ENCODE measurements around the gene ARHGEF7. TPM values are rescaled to one million over a fixed set of nuclear protein-coding genes. Genes with fewer than 3 reads are reported as not detected.

ARHGEF7 gene
- total and polyA plus RNA-seq, 2 experiments from 2014 or later: 23.6 to 58.9 TPM

GRCh38 chr13:111249637-111250360, 134.7 kb downstream of the ARHGEF7 start:
- H3K27ac ChIP-seq (ENCODE audit: low read depth): no peak overlapping the region

More at GRCh38 chr13:111249637-111250360, 134.7 kb downstream of the ARHGEF7 start:
- peaks cover 3% of the 10 kb centered on the region for H3K27me3 Mint-ChIP-seq (ENCODE audit: insufficient read depth, low read depth, poor library complexity)
- H3K4me3 Mint-ChIP-seq: no peak overlapping the region
- H2AFZ ChIP-seq: no peak overlapping the region
- H3K36me3 ChIP-seq (ENCODE audit: insufficient read depth): peaks cover 16% of the 10 kb centered on the region; the same call in 1 of the 2 replicates
- H3K4me1 ChIP-seq (ENCODE audit: insufficient read depth): no peaks in the 10 kb centered on the region
- H3K4me3 ChIP-seq: no peak overlapping the region
- TF ChIP-seq EZH2phosphoT487 (IDR thresholded peaks at IDR 0.05; ENCODE audit: unreplicated experiment) (no peak), JUNB (IDR thresholded peaks at IDR 0.05; ENCODE audit: unreplicated experiment) (no peak), STAT1 (IDR thresholded peaks at IDR 0.05; ENCODE audit: unreplicated experiment) (no peak), POLR2AphosphoS5 (IDR thresholded peaks at IDR 0.05; ENCODE audit: low read depth) (no peak), REST (IDR thresholded peaks at IDR 0.05; ENCODE audit: unreplicated experiment) (no peak), ZNF331 (CRISPR knock-in tag; IDR thresholded peaks at IDR 0.05; ENCODE audit: low read depth) (no peak), CREB1 (CRISPR knock-in tag; IDR thresholded peaks at IDR 0.05; ENCODE audit: low read depth) (no peak), ZNF114 (CRISPR knock-in tag; IDR thresholded peaks at IDR 0.05) (no peak), EZH2 (IDR thresholded peaks at IDR 0.05; ENCODE audit: low read depth, unreplicated experiment) (no peak), NANOG (IDR thresholded peaks at IDR 0.05; ENCODE audit: borderline replicate concordance) (no peak)
- TF ChIP-seq, protein P1, sequence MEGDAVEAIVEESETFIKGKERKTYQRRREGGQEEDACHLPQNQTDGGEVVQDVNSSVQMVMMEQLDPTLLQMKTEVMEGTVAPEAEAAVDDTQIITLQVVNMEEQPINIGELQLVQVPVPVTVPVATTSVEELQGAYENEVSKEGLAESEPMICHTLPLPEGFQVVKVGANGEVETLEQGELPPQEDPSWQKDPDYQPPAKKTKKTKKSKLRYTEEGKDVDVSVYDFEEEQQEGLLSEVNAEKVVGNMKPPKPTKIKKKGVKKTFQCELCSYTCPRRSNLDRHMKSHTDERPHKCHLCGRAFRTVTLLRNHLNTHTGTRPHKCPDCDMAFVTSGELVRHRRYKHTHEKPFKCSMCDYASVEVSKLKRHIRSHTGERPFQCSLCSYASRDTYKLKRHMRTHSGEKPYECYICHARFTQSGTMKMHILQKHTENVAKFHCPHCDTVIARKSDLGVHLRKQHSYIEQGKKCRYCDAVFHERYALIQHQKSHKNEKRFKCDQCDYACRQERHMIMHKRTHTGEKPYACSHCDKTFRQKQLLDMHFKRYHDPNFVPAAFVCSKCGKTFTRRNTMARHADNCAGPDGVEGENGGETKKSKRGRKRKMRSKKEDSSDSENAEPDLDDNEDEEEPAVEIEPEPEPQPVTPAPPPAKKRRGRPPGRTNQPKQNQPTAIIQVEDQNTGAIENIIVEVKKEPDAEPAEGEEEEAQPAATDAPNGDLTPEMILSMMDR (conservative IDR thresholded peaks at IDR 0.05; ENCODE audit: low read depth in 2 of 2): no peak
- TF ChIP-seq, protein P2, sequence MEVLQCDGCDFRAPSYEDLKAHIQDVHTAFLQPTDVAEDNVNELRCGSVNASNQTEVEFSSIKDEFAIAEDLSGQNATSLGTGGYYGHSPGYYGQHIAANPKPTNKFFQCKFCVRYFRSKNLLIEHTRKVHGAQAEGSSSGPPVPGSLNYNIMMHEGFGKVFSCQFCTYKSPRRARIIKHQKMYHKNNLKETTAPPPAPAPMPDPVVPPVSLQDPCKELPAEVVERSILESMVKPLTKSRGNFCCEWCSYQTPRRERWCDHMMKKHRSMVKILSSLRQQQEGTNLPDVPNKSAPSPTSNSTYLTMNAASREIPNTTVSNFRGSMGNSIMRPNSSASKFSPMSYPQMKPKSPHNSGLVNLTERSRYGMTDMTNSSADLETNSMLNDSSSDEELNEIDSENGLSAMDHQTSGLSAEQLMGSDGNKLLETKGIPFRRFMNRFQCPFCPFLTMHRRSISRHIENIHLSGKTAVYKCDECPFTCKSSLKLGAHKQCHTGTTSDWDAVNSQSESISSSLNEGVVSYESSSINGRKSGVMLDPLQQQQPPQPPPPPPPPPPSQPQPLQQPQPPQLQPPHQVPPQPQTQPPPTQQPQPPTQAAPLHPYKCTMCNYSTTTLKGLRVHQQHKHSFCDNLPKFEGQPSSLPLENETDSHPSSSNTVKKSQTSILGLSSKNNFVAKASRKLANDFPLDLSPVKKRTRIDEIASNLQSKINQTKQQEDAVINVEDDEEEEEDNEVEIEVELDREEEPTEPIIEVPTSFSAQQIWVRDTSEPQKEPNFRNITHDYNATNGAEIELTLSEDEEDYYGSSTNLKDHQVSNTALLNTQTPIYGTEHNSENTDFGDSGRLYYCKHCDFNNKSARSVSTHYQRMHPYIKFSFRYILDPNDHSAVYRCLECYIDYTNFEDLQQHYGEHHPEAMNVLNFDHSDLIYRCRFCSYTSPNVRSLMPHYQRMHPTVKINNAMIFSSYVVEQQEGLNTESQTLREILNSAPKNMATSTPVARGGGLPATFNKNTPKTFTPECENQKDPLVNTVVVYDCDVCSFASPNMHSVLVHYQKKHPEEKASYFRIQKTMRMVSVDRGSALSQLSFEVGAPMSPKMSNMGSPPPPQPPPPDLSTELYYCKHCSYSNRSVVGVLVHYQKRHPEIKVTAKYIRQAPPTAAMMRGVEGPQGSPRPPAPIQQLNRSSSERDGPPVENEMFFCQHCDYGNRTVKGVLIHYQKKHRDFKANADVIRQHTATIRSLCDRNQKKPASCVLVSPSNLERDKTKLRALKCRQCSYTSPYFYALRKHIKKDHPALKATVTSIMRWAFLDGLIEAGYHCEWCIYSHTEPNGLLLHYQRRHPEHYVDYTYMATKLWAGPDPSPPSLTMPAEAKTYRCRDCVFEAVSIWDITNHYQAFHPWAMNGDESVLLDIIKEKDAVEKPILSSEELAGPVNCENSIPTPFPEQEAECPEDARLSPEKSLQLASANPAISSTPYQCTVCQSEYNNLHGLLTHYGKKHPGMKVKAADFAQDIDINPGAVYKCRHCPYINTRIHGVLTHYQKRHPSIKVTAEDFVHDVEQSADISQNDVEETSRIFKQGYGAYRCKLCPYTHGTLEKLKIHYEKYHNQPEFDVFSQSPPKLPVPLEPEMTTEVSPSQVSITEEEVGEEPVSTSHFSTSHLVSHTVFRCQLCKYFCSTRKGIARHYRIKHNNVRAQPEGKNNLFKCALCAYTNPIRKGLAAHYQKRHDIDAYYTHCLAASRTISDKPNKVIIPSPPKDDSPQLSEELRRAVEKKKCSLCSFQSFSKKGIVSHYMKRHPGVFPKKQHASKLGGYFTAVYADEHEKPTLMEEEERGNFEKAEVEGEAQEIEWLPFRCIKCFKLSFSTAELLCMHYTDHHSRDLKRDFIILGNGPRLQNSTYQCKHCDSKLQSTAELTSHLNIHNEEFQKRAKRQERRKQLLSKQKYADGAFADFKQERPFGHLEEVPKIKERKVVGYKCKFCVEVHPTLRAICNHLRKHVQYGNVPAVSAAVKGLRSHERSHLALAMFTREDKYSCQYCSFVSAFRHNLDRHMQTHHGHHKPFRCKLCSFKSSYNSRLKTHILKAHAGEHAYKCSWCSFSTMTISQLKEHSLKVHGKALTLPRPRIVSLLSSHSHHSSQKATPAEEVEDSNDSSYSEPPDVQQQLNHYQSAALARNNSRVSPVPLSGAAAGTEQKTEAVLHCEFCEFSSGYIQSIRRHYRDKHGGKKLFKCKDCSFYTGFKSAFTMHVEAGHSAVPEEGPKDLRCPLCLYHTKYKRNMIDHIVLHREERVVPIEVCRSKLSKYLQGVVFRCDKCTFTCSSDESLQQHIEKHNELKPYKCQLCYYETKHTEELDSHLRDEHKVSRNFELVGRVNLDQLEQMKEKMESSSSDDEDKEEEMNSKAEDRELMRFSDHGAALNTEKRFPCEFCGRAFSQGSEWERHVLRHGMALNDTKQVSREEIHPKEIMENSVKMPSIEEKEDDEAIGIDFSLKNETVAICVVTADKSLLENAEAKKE (CRISPR knock-in tag; IDR thresholded peaks at IDR 0.05): no peak
- TF ChIP-seq, protein P3, sequence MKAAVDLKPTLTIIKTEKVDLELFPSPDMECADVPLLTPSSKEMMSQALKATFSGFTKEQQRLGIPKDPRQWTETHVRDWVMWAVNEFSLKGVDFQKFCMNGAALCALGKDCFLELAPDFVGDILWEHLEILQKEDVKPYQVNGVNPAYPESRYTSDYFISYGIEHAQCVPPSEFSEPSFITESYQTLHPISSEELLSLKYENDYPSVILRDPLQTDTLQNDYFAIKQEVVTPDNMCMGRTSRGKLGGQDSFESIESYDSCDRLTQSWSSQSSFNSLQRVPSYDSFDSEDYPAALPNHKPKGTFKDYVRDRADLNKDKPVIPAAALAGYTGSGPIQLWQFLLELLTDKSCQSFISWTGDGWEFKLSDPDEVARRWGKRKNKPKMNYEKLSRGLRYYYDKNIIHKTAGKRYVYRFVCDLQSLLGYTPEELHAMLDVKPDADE (IDR thresholded peaks at IDR 0.05): no peak
- no peaks in the 10 kb centered on the region for H3K9me2 ChIP-seq (ENCODE audit: insufficient read depth)
- H3K4me1 Mint-ChIP-seq: no peaks in the 10 kb centered on the region
- peak overlapping the region; percentile 66; the same call in 1 of the 2 replicates for H3K27ac Mint-ChIP-seq
- peaks cover 6% of the 10 kb centered on the region for H4K20me1 ChIP-seq (replicated peaks; ENCODE audit: insufficient read depth)
- ATAC-seq (no peak), DNase-seq (ENCODE audit: low spot score) (no peak)
- no peaks in the 10 kb centered on the region for H3K27me3 ChIP-seq (ENCODE audit: insufficient read depth)
- H3F3A ChIP-seq (replicated peaks; ENCODE audit: low read depth): no peaks in the 10 kb centered on the region
- no peaks in the 10 kb centered on the region; the same call in 2 of the 3 replicates for H3K9me3 Mint-ChIP-seq
- peaks cover 41% of the 10 kb centered on the region for H3K79me2 ChIP-seq (replicated peaks; ENCODE audit: insufficient read depth)
- H3K36me3 Mint-ChIP-seq (ENCODE audit: low read depth): peaks cover 41% of the 10 kb centered on the region
- H3K4me2 ChIP-seq: no peak overlapping the region

Measured in GM23338 (cell line).